HCT116 (cell line): Measurements from ENCODE around the gene CAPRIN1. TPM values are rescaled to one million over a fixed set of nuclear protein-coding genes. Genes with fewer than 3 reads are reported as not detected.

Experiments used
- ATAC-seq: fragments of 200-7000 bp; cut with Tn5 transposase; 2 replicates; pipeline ENCODE4 v1.9.1; 2020; ENCODE audit warnings: mild to moderate bottlenecking, moderate library complexity
- BruUV-seq: library from RNA; stranded (reverse); fragments of 400-500 nt; replicated peaks from 2 replicates; lab custom pipeline; 2021; lab: Mats Ljungman, UMichigan
- CTCF ChIA-PET: fragments of 300-600 bp; sonication (Branson Sonifier 250); formaldehyde crosslinking; loops from one replicate; lab custom pipeline; 2021; ENCODE audit warnings: antibody characterized with exemption; lab: Charles Lee
- POLR2A ChIA-PET: fragments of 300-600, 350-600 bp; sonication (Branson Sonifier 250); formaldehyde crosslinking; loops from one replicate; lab custom pipeline; 2021; ENCODE audit warnings: antibody characterized with exemption; lab: Charles Lee
- RAD21 ChIA-PET, 2 experiments: fragments of 300-600 bp; sonication (Branson Sonifier 250); formaldehyde crosslinking; loops; one replicate each; lab custom pipeline; 2023; ENCODE audit warnings: low total read pairs in 2 of 2; ENCODE audit not compliant: uncharacterized antibody in 2 of 2, unreplicated experiment in 2 of 2, low non-redundant PET in 1 of 2; lab: Charles Lee
- DNase-seq: peaks from one replicate; pipeline ENCODE4 v3.0.0-alpha.2; 2010; ENCODE audit warnings: low read depth, low spot score
- H2AFZ ChIP-seq: fragments of 200-600 bp; shearing (Covaris generic), sonication (generic); 2 replicates; pipeline ENCODE4 v1.6.1; 2017; ENCODE audit warnings: low read depth, mixed run types, mixed read lengths, antibody characterized with exemption, low read length; ENCODE audit not compliant: poor library complexity, severe bottlenecking
- H3K27ac ChIP-seq: 2 replicates; pipeline ENCODE4 v1.5.1; 2012; ENCODE audit warnings: low read depth, low read length
- H3K27me3 ChIP-seq: fragments of 200-600 bp; sonication (generic); 2 replicates; pipeline ENCODE4 v1.6.1; 2016; ENCODE audit warnings: mixed run types, low read length, mixed read lengths; ENCODE audit not compliant: insufficient read depth
- H3K36me3 ChIP-seq, 2 experiments: fragments of 200-500 bp in 1 of 2; fragments of 200-600 bp in 1 of 2; sonication (Bioruptor generic) in 1 of 2; sonication (generic) in 1 of 2; 2 replicates each; pipeline versions ENCODE4 v1.5.1 to v1.6.1; 2014 to 2016; ENCODE audit warnings: low read length in 2 of 2, inconsistent platforms in 1 of 2, mixed read lengths in 1 of 2, mixed run types in 1 of 2; ENCODE audit not compliant: insufficient read depth in 2 of 2, control insufficient read depth in 1 of 2
- H3K4me1 ChIP-seq, 2 experiments: fragments of 200-600 bp in 1 of 2; sonication (generic) in 1 of 2; 2 replicates each; pipeline versions ENCODE4 v1.5.1 to v1.6.1; 2012 to 2017; ENCODE audit warnings: low read length in 2 of 2, inconsistent platforms in 1 of 2, mild to moderate bottlenecking in 1 of 2, mixed read lengths in 1 of 2, mixed run types in 1 of 2, moderate library complexity in 1 of 2; ENCODE audit not compliant: insufficient read depth in 2 of 2, control insufficient read depth in 1 of 2
- H3K4me2 ChIP-seq: fragments of 200-600 bp; sonication (generic); 2 replicates; pipeline ENCODE4 v1.6.1; 2017; ENCODE audit warnings: mixed run types, low read length, mixed read lengths
- H3K4me3 ChIP-seq, 2 experiments: fragments of 200-600 bp in 1 of 2; sonication (generic) in 1 of 2; replicated peaks in 1 of 2; 2 replicates each; pipeline ENCODE4 v1.5.1; 2011 to 2016; ENCODE audit warnings: low read length in 2 of 2, control low read depth in 1 of 2, low read depth in 1 of 2, mild to moderate bottlenecking in 1 of 2, mixed read lengths in 1 of 2, mixed run types in 1 of 2
- H3K79me2 ChIP-seq: fragments of 200-600 bp; sonication (generic); 2 replicates; pipeline ENCODE4 v1.6.1; 2017; ENCODE audit warnings: mild to moderate bottlenecking, mixed run types, low read length, moderate library complexity, mixed read lengths; ENCODE audit not compliant: insufficient read depth
- H3K9ac ChIP-seq: fragments of 200-600 bp; sonication (generic); 2 replicates; pipeline ENCODE4 v1.6.1; 2016; ENCODE audit warnings: low read length, mixed read lengths
- H3K9me2 ChIP-seq: fragments of 200-600 bp; sonication (generic), shearing (Covaris generic); 2 replicates; pipeline ENCODE4 v1.6.1; 2017; ENCODE audit warnings: mixed run types, mild to moderate bottlenecking, moderate library complexity; ENCODE audit not compliant: insufficient read depth
- H3K9me3 ChIP-seq, 2 experiments: fragments of 200-500 bp in 1 of 2; fragments of 200-600 bp in 1 of 2; sonication (Bioruptor generic) in 1 of 2; sonication (generic) in 1 of 2; 2 replicates each; pipeline ENCODE4 v1.6.1; 2014 to 2017; ENCODE audit warnings: low read length in 2 of 2, mixed read lengths in 2 of 2, inconsistent platforms in 1 of 2, low read depth in 1 of 2, mild to moderate bottlenecking in 1 of 2, mixed run types in 1 of 2, moderate library complexity in 1 of 2; ENCODE audit not compliant: control insufficient read depth in 1 of 2, insufficient read depth in 1 of 2
- H4K20me1 ChIP-seq: fragments of 200-600 bp; sonication (generic), shearing (Covaris generic); 2 replicates; pipeline ENCODE4 v1.6.1; 2017; ENCODE audit warnings: mixed run types, mild to moderate bottlenecking, moderate library complexity; ENCODE audit not compliant: insufficient read depth
- ATF3 ChIP-seq: IDR thresholded peaks from 2 replicates; pipeline ENCODE4 v1.6.1; 2012
- CBX3 ChIP-seq: IDR thresholded peaks from 2 replicates; pipeline ENCODE4 v1.6.1; 2012; ENCODE audit warnings: low read depth
- CEBPB ChIP-seq: IDR thresholded peaks from 2 replicates; pipeline ENCODE4 v1.6.1; 2012; ENCODE audit warnings: low read depth
- ELF1 ChIP-seq: IDR thresholded peaks from 2 replicates; pipeline ENCODE4 v1.6.1; 2012; ENCODE audit warnings: low read depth, borderline replicate concordance
- EZH2 ChIP-seq: fragments of 200-600 bp; sonication (generic); IDR thresholded peaks from 2 replicates; pipeline ENCODE4 v1.6.1; 2017; ENCODE audit warnings: antibody characterized with exemption, mixed run types
- EZH2phosphoT487 ChIP-seq: fragments of 200-600 bp; IDR thresholded peaks from 2 replicates; pipeline ENCODE4 v1.6.1; 2018; ENCODE audit warnings: antibody characterized with exemption, borderline replicate concordance
- FOSL1 ChIP-seq: IDR thresholded peaks from 2 replicates; pipeline ENCODE4 v1.6.1; 2012; ENCODE audit warnings: low read depth
- MAX ChIP-seq: IDR thresholded peaks from 2 replicates; pipeline ENCODE4 v1.6.1; 2012
- POLR2A ChIP-seq: IDR thresholded peaks from 2 replicates; pipeline ENCODE4 v1.7.0; 2011; ENCODE audit warnings: borderline replicate concordance; ENCODE audit not compliant: insufficient read depth, insufficient read length; ENCODE audit errors: extremely low read depth
- RAD21 ChIP-seq: IDR thresholded peaks from 2 replicates; pipeline ENCODE4 v1.6.1; 2012; ENCODE audit warnings: low read depth, mild to moderate bottlenecking
- REST ChIP-seq: IDR thresholded peaks from 2 replicates; pipeline ENCODE4 v1.6.1; 2012; ENCODE audit warnings: low read depth
- TCF7L2 ChIP-seq: IDR thresholded peaks from 2 replicates; pipeline ENCODE4 v1.7.0; 2011; ENCODE audit warnings: borderline replicate concordance, inconsistent platforms; ENCODE audit not compliant: insufficient read depth, insufficient read length; ENCODE audit errors: extremely low read depth
- ZBTB33 ChIP-seq: IDR thresholded peaks from 2 replicates; pipeline ENCODE4 v1.6.1; 2011; ENCODE audit warnings: mild to moderate bottlenecking, low read length, moderate library complexity; ENCODE audit not compliant: insufficient replicate concordance; ENCODE audit errors: extremely low read depth
- intact Hi-C: fragments of 100-400 bp; cut with micrococcal nuclease; formaldehyde crosslinking; loops from 2 replicates; pipeline ENCODE4 v1.10.0; 2022
- total RNA-seq: library from RNA; stranded (reverse); gene quantifications from one replicate; pipeline ENCODE4 v1.2.1, GENCODE V29; 2021; ENCODE audit not compliant: unreplicated experiment

The CAPRIN1 gene
- total RNA-seq, 1 experiment from 2014 or later, result 285 TPM

- no peak for TF ChIP-seq REST
- TF ChIP-seq MAX, result no peak
- no peak for TF ChIP-seq ATF3
Measured at GRCh38 chr11:34037016-34037415, 14.5 kb upstream of the CAPRIN1 start (continued).

GRCh38 chr11:34040571-34040970 is 11.0 kb upstream of the CAPRIN1 start:
- no TSS peak for BruUV-seq
- ChIA-PET CTCF (no interaction called here), RAD21 (interaction anchor here in 1 of 2 experiments (0.5 kb wide), 1 partner anchor 39 kb away, joined by 3 read pairs; no protein-coding TSS in a partner anchor), POLR2A (no interaction called here)
- intact Hi-C loops, result no loop called here
- Histone ChIP-seq H3K79me2 (no peaks in the 10 kb centered on the region), H3K36me3 (no peaks in the 10 kb centered on the region), H3K9ac (no peak overlapping the region), H3K4me1 (peaks cover 8 to 12% of the 10 kb centered on the region in 2 experiments), H3K27ac (no peak overlapping the region), H2AFZ (no peak overlapping the region), H4K20me1 (no peaks in the 10 kb centered on the region), H3K9me3 (no peaks in the 10 kb centered on the region), H3K4me3 (no peak overlapping the region), H3K27me3 (no peaks in the 10 kb centered on the region), H3K9me2 (no peaks in the 10 kb centered on the region), H3K4me2 (no peak overlapping the region)
- ATAC-seq, result no peak
- no peak for TF ChIP-seq POLR2A
- TF ChIP-seq CEBPB, result no peak
- no peak for TF ChIP-seq ZBTB33
- no peak for TF ChIP-seq TCF7L2
- no peak for TF ChIP-seq EZH2phosphoT487
- TF ChIP-seq MAX, result no peak
- no peak for TF ChIP-seq FOSL1
- TF ChIP-seq ATF3, result no peak
- no peak for TF ChIP-seq ELF1
- TF ChIP-seq RAD21, result no peak
- TF ChIP-seq CBX3, result no peak
- no peak for TF ChIP-seq EZH2
- TF ChIP-seq, all 23 proteins: peak for 0
- DNase-seq, result no peak
